ENCODE measurements around the gene FHAD1. TPM values are rescaled to one million over a fixed set of nuclear protein-coding genes. Genes with fewer than 3 reads are reported as not detected.
A peak's percentile ranks its signal among the peaks of the same experiment; 100 is the strongest.

The FHAD1 gene
- total and polyA plus RNA-seq, 9 of the 15 experiments (the other 6 are each of a cell fraction or from before 2014, with no cell fraction given), result 0.32 to 2.1 (median 1.5) TPM; not detected in 1

- TF ChIP-seq GMEB1 (CRISPR knock-in tag; IDR thresholded peaks at IDR 0.05) (no peak), CBFA2T2 (conservative IDR thresholded peaks at IDR 0.05) (peak; percentile 88), SMAD4 (CRISPR knock-in tag; conservative IDR thresholded peaks at IDR 0.05) (no peak), MED1 (CRISPR knock-in tag; IDR thresholded peaks at IDR 0.05; ENCODE audit: borderline replicate concordance) (no peak), LARP7 (IDR thresholded peaks at IDR 0.05) (no peak), RBM15 (IDR thresholded peaks at IDR 0.05; ENCODE audit: insufficient read depth, low read length) (no peak), NBN (IDR thresholded peaks at IDR 0.05; ENCODE audit: low read depth) (no peak), DACH1 (IDR thresholded peaks at IDR 0.05; ENCODE audit: partially characterized antibody) (no peak), ARID3A (IDR thresholded peaks at IDR 0.05; ENCODE audit: borderline replicate concordance, low read depth, low read length) (peak; percentile 69; the same call in 1 of the 2 replicates), NCOA2 (IDR thresholded peaks at IDR 0.05; ENCODE audit: partially characterized antibody in 2 of 2) (no peak), MNT (conservative IDR thresholded peaks at IDR 0.05) (peak in 1 of 2 experiments; percentile 51; a peak in 1 of 4 replicates), PBX2 (CRISPR knock-in tag; IDR thresholded peaks at IDR 0.05; ENCODE audit: low read depth) (no peak), PBX2 (tag; conservative IDR thresholded peaks at IDR 0.05; ENCODE audit: low read depth) (peak; percentile 76), MXD1 (CRISPR knock-in tag; IDR thresholded peaks at IDR 0.05; ENCODE audit: borderline replicate concordance, poor library complexity, severe bottlenecking) (no peak), NCOR1 (IDR thresholded peaks at IDR 0.05) (peak; percentile 86), ARHGAP35 (IDR thresholded peaks at IDR 0.05; ENCODE audit: partially characterized antibody) (no peak), ETV6 (IDR thresholded peaks at IDR 0.05; ENCODE audit: borderline replicate concordance in 1 of 2, low read depth in 2 of 2, low read length in 1 of 2) (no peak), ETV6 (CRISPR knock-in tag; IDR thresholded peaks at IDR 0.05; ENCODE audit: borderline replicate concordance) (no peak), SIRT6 (IDR thresholded peaks at IDR 0.05; ENCODE audit: low read depth, low read length) (no peak), FOXK2 (conservative IDR thresholded peaks at IDR 0.05 in 1 of 2, IDR thresholded peaks at IDR 0.05 in 1 of 2; ENCODE audit: low read depth in 2 of 2) (no peak; a peak in 1 of 4 replicates)
These were observed 75.8 kb downstream of the FHAD1 start (continued) for GRCh38 chr1:15322648-15323350.

All from K562 (cell line).